ENCODE results near the gene DIDO1. TPM values are rescaled to one million over a fixed set of nuclear protein-coding genes. Genes with fewer than 3 reads are reported as not detected.

DIDO1 gene
- total RNA-seq, 4 donors from 2014 or later, result 38.2 to 68.8 (median 46.6) TPM

DNA sequence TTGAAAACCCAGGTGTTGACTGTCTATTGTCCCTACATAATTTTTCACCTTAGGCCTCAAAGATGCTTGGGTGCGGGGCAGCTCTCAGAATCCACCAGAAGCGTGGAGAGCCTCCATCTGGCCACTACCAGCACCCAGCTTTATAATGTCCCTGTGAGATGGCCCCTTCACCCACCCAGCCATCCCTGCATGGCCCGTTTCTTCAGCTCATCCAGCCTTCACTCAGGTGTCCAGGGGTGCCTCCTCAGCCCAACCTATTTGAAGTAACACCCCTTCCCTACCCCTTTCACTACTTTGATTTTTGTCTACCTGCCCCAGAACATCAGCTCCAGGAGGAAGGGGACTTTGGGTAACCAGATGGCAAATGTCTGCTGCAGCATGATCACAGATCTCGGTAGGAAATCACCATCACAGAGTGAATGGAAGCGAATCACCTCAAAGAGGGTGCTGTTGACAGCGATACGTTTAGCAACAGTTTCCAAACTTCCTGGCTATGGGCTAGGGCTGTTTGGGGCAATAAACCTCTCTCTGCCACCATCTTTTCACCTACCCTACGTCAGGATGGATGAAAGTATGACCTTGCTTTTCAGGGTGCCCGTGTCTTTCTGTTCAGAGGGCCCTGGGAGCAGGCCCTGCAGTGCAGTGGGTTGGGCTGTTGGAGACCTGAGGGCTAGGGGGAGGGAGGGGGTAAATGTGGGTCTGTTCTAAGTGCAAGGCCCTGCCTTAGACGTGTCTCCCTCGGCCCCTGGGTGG is 25.0 kb upstream of the DIDO1 start:
- TF ChIP-seq, protein P1, sequence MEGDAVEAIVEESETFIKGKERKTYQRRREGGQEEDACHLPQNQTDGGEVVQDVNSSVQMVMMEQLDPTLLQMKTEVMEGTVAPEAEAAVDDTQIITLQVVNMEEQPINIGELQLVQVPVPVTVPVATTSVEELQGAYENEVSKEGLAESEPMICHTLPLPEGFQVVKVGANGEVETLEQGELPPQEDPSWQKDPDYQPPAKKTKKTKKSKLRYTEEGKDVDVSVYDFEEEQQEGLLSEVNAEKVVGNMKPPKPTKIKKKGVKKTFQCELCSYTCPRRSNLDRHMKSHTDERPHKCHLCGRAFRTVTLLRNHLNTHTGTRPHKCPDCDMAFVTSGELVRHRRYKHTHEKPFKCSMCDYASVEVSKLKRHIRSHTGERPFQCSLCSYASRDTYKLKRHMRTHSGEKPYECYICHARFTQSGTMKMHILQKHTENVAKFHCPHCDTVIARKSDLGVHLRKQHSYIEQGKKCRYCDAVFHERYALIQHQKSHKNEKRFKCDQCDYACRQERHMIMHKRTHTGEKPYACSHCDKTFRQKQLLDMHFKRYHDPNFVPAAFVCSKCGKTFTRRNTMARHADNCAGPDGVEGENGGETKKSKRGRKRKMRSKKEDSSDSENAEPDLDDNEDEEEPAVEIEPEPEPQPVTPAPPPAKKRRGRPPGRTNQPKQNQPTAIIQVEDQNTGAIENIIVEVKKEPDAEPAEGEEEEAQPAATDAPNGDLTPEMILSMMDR (IDR thresholded peaks at IDR 0.05; ENCODE audit: low read depth), result no peak

- TF ChIP-seq, protein P1 (IDR thresholded peaks at IDR 0.05; ENCODE audit: low read depth), result no peak
These were observed 24.4 kb upstream of the DIDO1 start for GRCh38 chr20:62950741-62951140.

GRCh38 chr20:62949962-62950361 is 23.7 kb upstream of the DIDO1 start:
- TF ChIP-seq, protein P1 (IDR thresholded peaks at IDR 0.05; ENCODE audit: low read depth), result no peak

DNA sequence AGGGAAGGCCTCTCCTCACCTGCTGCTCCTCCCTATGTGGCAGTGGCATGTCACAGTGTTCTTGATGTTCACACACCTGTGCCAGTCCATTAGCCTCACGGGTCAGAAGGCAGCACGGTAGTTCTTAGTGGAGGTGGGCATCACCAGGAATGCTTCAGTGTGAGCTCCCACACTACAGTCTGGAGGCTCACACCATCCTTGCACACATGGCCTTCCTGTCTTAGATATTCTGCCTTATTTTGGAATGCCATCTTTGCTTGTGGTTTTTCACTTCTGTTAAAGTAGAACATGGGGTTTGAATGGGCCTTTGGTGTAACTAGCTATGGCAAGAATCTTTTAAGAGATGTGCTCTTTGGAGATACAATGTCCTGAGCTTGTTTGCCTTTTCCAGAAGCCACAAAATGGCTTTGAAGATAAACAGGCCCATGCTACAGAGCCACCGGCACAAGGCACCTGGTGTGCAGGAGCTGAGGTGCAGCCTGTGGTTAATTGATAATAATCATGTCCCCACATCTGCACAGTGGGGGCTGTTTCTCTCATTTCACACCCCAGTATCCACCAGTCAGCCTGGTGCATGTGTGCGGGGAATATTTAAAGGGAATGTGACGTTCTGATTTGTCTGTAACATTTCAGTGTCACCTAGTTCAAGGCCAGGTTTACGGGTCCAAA is 23.0 kb upstream of the DIDO1 start:
- TF ChIP-seq, protein P1 (IDR thresholded peaks at IDR 0.05; ENCODE audit: low read depth), result no peak

DNA sequence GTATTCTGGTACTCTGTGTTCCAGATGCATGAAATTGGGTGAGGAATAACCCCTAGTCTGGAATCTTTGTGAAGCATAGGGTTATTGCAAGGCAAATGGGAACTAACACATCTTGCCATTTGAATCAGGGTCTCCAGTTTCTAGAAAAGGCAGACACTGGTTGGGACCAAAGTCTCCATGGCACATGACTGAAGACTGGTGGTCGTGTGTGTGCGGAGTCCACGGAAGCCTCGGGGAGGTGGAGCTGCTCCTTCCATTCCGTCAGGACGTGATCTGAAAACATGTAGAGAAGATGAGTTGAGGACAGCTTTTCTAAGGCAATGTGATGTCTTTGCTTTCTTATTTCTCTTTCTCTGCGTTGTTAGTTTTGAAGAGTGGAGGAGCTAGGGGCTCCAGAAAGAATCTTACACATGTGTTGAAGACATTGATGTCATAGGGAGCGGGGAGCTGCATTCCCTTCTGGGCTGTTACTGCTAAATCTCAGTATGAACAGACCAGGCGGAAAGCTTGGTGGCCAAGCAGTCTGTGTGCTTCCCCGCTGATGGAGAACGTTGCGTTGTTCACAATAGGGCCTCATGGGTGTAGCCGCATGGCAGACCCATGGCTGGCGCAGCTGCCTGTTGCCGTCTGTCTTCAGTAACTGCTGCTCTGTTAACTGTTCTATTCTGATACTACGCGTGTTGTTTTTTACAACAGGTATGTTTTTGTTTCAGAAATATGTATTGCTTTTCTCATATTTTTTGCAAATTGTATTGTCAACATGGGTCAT is 21.4 kb upstream of the DIDO1 start:
- TF ChIP-seq, protein P1 (IDR thresholded peaks at IDR 0.05; ENCODE audit: low read depth), result no peak

DNA sequence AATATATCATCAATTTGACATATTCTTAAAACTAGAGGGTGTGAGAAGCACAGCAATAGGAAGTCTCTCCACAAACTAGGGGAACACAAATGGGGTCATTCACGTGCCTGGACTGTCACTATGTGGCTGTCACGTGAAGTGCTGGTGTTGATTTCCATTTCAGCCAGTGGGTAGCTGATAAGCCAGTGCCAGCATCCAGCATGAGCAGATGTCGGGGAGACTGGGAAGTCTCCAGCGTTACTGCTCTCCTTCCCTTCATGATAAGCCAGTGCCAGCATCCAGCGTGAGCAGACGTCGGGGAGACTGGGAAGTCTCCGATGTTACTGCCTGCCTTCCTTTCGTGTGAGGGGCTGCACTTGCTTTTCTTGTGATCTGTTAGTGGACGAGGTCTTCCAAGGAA is 20.6 kb upstream of the DIDO1 start:
- TF ChIP-seq, protein P1 (IDR thresholded peaks at IDR 0.05; ENCODE audit: low read depth), result no peak

Data from subcutaneous adipose tissue (tissue), 4 donors.